ENCODE results near the gene TCEA2.

Gene TCEA2

GRCh38 chr20:64039293-64040160 lies 23.5 kb upstream of the TCEA2 start:
- DNase-seq (no peak), ATAC-seq (replicated peaks) (no peak)
- H3K27me3 Mint-ChIP-seq, result peaks cover 9 to 42% of the 10 kb centered on the region in 2 donors
- H3K9me3 Mint-ChIP-seq, result no peaks in the 10 kb centered on the region
- peak overlapping the region; percentile 42 for H3K27ac Mint-ChIP-seq
- peaks cover 0 to 6% of the 10 kb centered on the region in 2 donors for H3K36me3 Mint-ChIP-seq
- peak overlapping the region; percentile 80 to 86 for H3K4me3 Mint-ChIP-seq
- H3K4me1 Mint-ChIP-seq, result peaks cover 16 to 42% of the 10 kb centered on the region in 2 donors

- Mint-ChIP-seq H3K4me1 (peaks cover 12 to 37% of the 10 kb centered on the region in 2 donors), H3K27ac (no peak overlapping the region), H3K4me3 (no peak overlapping the region)
These were observed 22.6 kb upstream of the TCEA2 start for GRCh38 chr20:64040231-64041039.

GRCh38 chr20:64041040-64041780 lies 21.8 kb upstream of the TCEA2 start:
- H3K36me3 Mint-ChIP-seq, result no peaks in the 10 kb centered on the region
- DNase-seq, result no peak
- peak overlapping the region in 1 of 2 donors; percentile 85 for H3K4me3 Mint-ChIP-seq
- no peak overlapping the region for H3K27ac Mint-ChIP-seq
- no peak for ATAC-seq (replicated peaks)
- peaks cover 12 to 37% of the 10 kb centered on the region in 2 donors for H3K4me1 Mint-ChIP-seq
- no peaks in the 10 kb centered on the region for H3K9me3 Mint-ChIP-seq
- peaks cover 21 to 59% of the 10 kb centered on the region in 2 donors for H3K27me3 Mint-ChIP-seq

More at GRCh38 chr20:64040231-64041039, 22.6 kb upstream of the TCEA2 start:
- peaks cover 16 to 51% of the 10 kb centered on the region in 2 donors for H3K27me3 Mint-ChIP-seq
- ATAC-seq (replicated peaks) (no peak), DNase-seq (no peak)
- peaks cover 0 to under 1% of the 10 kb centered on the region in 2 donors for H3K36me3 Mint-ChIP-seq
- no peaks in the 10 kb centered on the region for H3K9me3 Mint-ChIP-seq

GRCh38 chr20:64041781-64042053 lies 21.3 kb upstream of the TCEA2 start:
- peaks cover 26 to 61% of the 10 kb centered on the region in 2 donors for H3K27me3 Mint-ChIP-seq
- no peak overlapping the region for H3K27ac Mint-ChIP-seq

GRCh38 chr20:64042054-64042781 lies 20.8 kb upstream of the TCEA2 start:
- DNase-seq (no peak), ATAC-seq (replicated peaks) (no peak)
- Mint-ChIP-seq H3K9me3 (no peaks in the 10 kb centered on the region), H3K27ac (peak overlapping the region; percentile 86), H3K4me1 (peaks cover 10 to 27% of the 10 kb centered on the region in 2 donors), H3K4me3 (peak overlapping the region; percentile 78 to 85), H3K36me3 (no peaks in the 10 kb centered on the region), H3K27me3 (peaks cover 31 to 61% of the 10 kb centered on the region in 2 donors)

More at GRCh38 chr20:64041781-64042053, 21.3 kb upstream of the TCEA2 start:
- ATAC-seq (replicated peaks) (no peak), DNase-seq (no peak)
- no peaks in the 10 kb centered on the region for H3K36me3 Mint-ChIP-seq
- H3K4me1 Mint-ChIP-seq, result peaks cover 10 to 32% of the 10 kb centered on the region in 2 donors
- no peaks in the 10 kb centered on the region for H3K9me3 Mint-ChIP-seq
- peak overlapping the region in 1 of 2 donors; percentile 85 for H3K4me3 Mint-ChIP-seq

GRCh38 chr20:64043768-64044167 lies 19.2 kb upstream of the TCEA2 start:
- DNase-seq (no peak), ATAC-seq (replicated peaks) (no peak)
- Mint-ChIP-seq H3K36me3 (no peaks in the 10 kb centered on the region), H3K4me1 (peaks cover 5 to 11% of the 10 kb centered on the region in 2 donors), H3K27me3 (peaks cover 35 to 54% of the 10 kb centered on the region in 2 donors), H3K27ac (no peak overlapping the region), H3K9me3 (no peaks in the 10 kb centered on the region), H3K4me3 (no peak overlapping the region)

- Mint-ChIP-seq H3K27me3 (peaks cover 38 to 60% of the 10 kb centered on the region in 2 donors), H3K36me3 (peaks cover 0 to 1% of the 10 kb centered on the region in 2 donors), H3K9me3 (no peaks in the 10 kb centered on the region), H3K4me3 (no peak overlapping the region), H3K27ac (no peak overlapping the region), H3K4me1 (peaks cover 6 to 7% of the 10 kb centered on the region in 2 donors)
- ATAC-seq (replicated peaks) (no peak), DNase-seq (no peak)
These were observed 18.3 kb upstream of the TCEA2 start for GRCh38 chr20:64044484-64045247.

- DNase-seq (no peak), ATAC-seq (replicated peaks) (no peak)
- Mint-ChIP-seq H3K27ac (no peak overlapping the region), H3K4me3 (no peak overlapping the region), H3K9me3 (no peaks in the 10 kb centered on the region), H3K36me3 (peaks cover 0 to 1% of the 10 kb centered on the region in 2 donors), H3K27me3 (peaks cover 37 to 60% of the 10 kb centered on the region in 2 donors), H3K4me1 (peaks cover 2 to 3% of the 10 kb centered on the region in 2 donors)
These were observed 17.5 kb upstream of the TCEA2 start for GRCh38 chr20:64045346-64046011.

- no peak for DNase-seq
- Mint-ChIP-seq H3K4me3 (peak overlapping the region in 1 of 2 donors; percentile 39), H3K9me3 (no peaks in the 10 kb centered on the region), H3K36me3 (peaks cover 0 to 1% of the 10 kb centered on the region in 2 donors), H3K27me3 (peaks cover 51 to 72% of the 10 kb centered on the region in 2 donors), H3K27ac (peak overlapping the region; percentile 14), H3K4me1 (peaks cover 3 to 7% of the 10 kb centered on the region in 2 donors)
- ATAC-seq (replicated peaks), result no peak
These were observed 16.0 kb upstream of the TCEA2 start for GRCh38 chr20:64047046-64047389.

GRCh38 chr20:64047968-64048401 lies 15.0 kb upstream of the TCEA2 start:
- H3K4me3 Mint-ChIP-seq, result peak overlapping the region in 1 of 2 donors; percentile 19
- H3K36me3 Mint-ChIP-seq, result peaks cover 0 to 1% of the 10 kb centered on the region in 2 donors
- DNase-seq (no peak), ATAC-seq (replicated peaks) (no peak)
- no peak overlapping the region for H3K27ac Mint-ChIP-seq
- peaks cover 3 to 7% of the 10 kb centered on the region in 2 donors for H3K4me1 Mint-ChIP-seq
- H3K9me3 Mint-ChIP-seq, result no peaks in the 10 kb centered on the region
- H3K27me3 Mint-ChIP-seq, result peaks cover 57 to 76% of the 10 kb centered on the region in 2 donors

GRCh38 chr20:64048402-64049044 lies 14.5 kb upstream of the TCEA2 start:
- H3K27me3 Mint-ChIP-seq, result peaks cover 62 to 81% of the 10 kb centered on the region in 2 donors
- no peak overlapping the region for H3K27ac Mint-ChIP-seq
- ATAC-seq (replicated peaks) (no peak), DNase-seq (no peak)
- peaks cover 3 to 7% of the 10 kb centered on the region in 2 donors for H3K4me1 Mint-ChIP-seq
- no peaks in the 10 kb centered on the region for H3K9me3 Mint-ChIP-seq
- peaks cover 0 to 1% of the 10 kb centered on the region in 2 donors for H3K36me3 Mint-ChIP-seq
- no peak overlapping the region for H3K4me3 Mint-ChIP-seq

Measured in stimulated activated naive B cell treated with anti-CD40 and anti-IgM and Interleukin-4, amounts not matched to agents 10 μg/mL and 1 μg/mL and 100 μg/mL, for 72 hours (primary cell).